A549 (cell line): ENCODE measurements around the gene MZT2A.
"Not testable (repeated sequence)": the region's sequence is repeated elsewhere in the genome, so short reads cannot be mapped to it uniquely, and the experiment has no call there.

ENCODE experiments used
- CBX8 ChIP-seq: fragments of 200-600 bp; sonication (generic); IDR thresholded peaks from 2 replicates; pipeline ENCODE4 v1.6.1; 2016
- CEBPB ChIP-seq, 2 experiments: fragments of >200 bp in 1 of 2; sonication (Bioruptor Twin) in 1 of 2; formaldehyde crosslinking in 1 of 2; IDR thresholded peaks; 2 replicates each; pipeline ENCODE4 v1.6.1; 2012 to 2016
- CHD4 ChIP-seq: fragments of 200-600 bp; sonication (generic); IDR thresholded peaks from 2 replicates; pipeline ENCODE4 v1.6.1; 2016; ENCODE audit warnings: antibody characterized with exemption, mild to moderate bottlenecking, borderline replicate concordance
- EP300 ChIP-seq, 2 experiments: fragments of >200 bp; sonication (Bioruptor Twin); formaldehyde crosslinking; IDR thresholded peaks; 2 replicates in 1 of 2; 3 replicates in 1 of 2; pipeline ENCODE4 v1.6.1; 2016 to 2017
- HDAC2 ChIP-seq: fragments of 200-600 bp; sonication (generic); IDR thresholded peaks from 2 replicates; pipeline ENCODE4 v1.6.1; 2016
- MAZ ChIP-seq: fragments of 150-350 bp; IDR thresholded peaks from 2 replicates; pipeline ENCODE4 v1.6.1; 2014; ENCODE audit warnings: antibody characterized with exemption, low read depth, low read length, borderline replicate concordance
- POLR2A ChIP-seq: IDR thresholded peaks from 2 replicates; pipeline ENCODE4 v1.6.1; 2012; ENCODE audit warnings: mild to moderate bottlenecking, low read length
- RAD21 ChIP-seq, 2 experiments: fragments of >200 bp in 1 of 2; sonication (Bioruptor Twin) in 1 of 2; formaldehyde crosslinking in 1 of 2; IDR thresholded peaks in 1 of 2; conservative IDR thresholded peaks in 1 of 2; 2 replicates in 1 of 2; 3 replicates in 1 of 2; pipeline ENCODE4 v1.6.1; 2012 to 2018; ENCODE audit warnings: inconsistent platforms in 1 of 2
- RFX5 ChIP-seq: fragments of 450-650 bp; IDR thresholded peaks from 2 replicates; pipeline ENCODE4 v1.7.1; 2014; ENCODE audit warnings: antibody characterized with exemption, mild to moderate bottlenecking, moderate library complexity
- SMC3 ChIP-seq: fragments of >200 bp; sonication (Bioruptor Twin); formaldehyde crosslinking; IDR thresholded peaks from 3 replicates; pipeline ENCODE4 v1.6.1; 2018; ENCODE audit warnings: inconsistent platforms
- USF2 ChIP-seq: fragments of 450-650 bp; IDR thresholded peaks from 2 replicates; pipeline ENCODE4 v1.6.1; 2014; ENCODE audit warnings: antibody characterized with exemption
- ZSCAN20 ChIP-seq: fragments of 250-450 bp; sonication (Bioruptor Pico); IDR thresholded peaks from 2 replicates; pipeline ENCODE4 v1.8.0; 2022; ENCODE audit warnings: mild to moderate bottlenecking, moderate library complexity
- TF ChIP-seq, protein P1 (sequence below): fragments of >200 bp; sonication (Bioruptor Twin); formaldehyde crosslinking; IDR thresholded peaks from 3 replicates; pipeline ENCODE4 v1.5.1; 2016

DNA sequence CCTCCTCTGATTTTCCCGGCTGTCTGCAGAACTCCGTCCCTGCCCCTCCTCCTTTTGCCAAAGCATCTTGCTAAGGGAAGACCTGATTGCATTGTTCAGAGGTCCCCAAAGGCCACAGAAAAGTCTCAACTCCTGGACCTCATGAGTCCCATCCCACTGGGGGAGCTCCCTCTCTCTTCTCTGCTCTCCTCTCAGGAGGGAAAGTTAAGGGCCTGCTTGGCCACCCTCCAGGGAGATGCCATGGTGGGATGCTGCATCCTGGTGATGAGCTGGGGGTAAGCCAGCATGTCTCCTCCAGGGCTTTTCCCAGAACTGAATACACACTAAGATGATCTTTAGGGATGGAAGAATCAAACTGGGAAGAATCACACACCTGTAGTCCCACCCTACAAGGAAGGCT, 18.9 kb downstream of the MZT2A start:
- TF ChIP-seq, protein P1, sequence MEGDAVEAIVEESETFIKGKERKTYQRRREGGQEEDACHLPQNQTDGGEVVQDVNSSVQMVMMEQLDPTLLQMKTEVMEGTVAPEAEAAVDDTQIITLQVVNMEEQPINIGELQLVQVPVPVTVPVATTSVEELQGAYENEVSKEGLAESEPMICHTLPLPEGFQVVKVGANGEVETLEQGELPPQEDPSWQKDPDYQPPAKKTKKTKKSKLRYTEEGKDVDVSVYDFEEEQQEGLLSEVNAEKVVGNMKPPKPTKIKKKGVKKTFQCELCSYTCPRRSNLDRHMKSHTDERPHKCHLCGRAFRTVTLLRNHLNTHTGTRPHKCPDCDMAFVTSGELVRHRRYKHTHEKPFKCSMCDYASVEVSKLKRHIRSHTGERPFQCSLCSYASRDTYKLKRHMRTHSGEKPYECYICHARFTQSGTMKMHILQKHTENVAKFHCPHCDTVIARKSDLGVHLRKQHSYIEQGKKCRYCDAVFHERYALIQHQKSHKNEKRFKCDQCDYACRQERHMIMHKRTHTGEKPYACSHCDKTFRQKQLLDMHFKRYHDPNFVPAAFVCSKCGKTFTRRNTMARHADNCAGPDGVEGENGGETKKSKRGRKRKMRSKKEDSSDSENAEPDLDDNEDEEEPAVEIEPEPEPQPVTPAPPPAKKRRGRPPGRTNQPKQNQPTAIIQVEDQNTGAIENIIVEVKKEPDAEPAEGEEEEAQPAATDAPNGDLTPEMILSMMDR = not testable (repeated sequence)
- not testable (repeated sequence) for TF ChIP-seq CEBPB (IDR thresholded peaks at IDR 0.05); EP300 (IDR thresholded peaks at IDR 0.05); SMC3; USF2; POLR2A; RFX5; HDAC2; RAD21 (conservative IDR thresholded peaks at IDR 0.05 in 1 of 2, IDR thresholded peaks at IDR 0.05 in 1 of 2); CHD4; ZSCAN20; CBX8; MAZ
